Measurements from ENCODE around the gene ALOXE3.
"Not testable (repeated sequence)": the region's sequence is repeated elsewhere in the genome, so short reads cannot be mapped to it uniquely, and the experiment has no call there.

ALOXE3 gene

DNA sequence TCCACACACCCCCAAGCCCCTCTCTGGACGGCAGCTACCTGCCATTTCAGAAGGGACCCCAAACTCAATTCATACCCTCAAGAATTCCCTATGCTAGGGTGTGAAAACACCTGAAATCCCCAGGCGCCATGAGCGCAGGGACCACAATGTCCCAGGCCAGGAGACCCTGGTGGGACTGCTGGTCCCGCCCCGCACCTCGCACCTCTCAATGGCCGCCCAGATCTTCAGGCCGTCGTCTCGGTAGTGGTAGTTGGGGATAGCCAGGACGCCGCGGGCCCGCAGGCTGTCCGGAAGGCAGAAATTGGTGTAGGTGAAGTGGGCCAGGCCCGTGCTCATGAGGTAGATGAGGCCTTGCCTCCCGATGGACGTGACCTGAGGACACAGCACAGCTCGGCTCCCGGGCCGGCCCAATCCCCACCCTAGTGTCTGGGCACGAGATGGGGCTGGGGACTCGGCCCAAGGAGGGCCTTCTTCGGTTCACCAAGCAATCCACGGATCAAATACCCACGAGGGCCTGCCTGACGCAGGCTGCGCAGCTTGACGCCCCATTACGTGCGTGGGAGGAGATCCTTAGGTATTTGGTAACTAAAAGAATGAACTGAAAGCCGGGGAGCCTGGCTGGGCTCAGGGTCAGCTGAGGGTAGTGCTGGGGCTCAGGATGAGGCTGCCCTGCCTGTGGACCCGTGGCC, 9.2 kb downstream of the ALOXE3 start:
- Histone ChIP-seq H3K4me3 (ENCODE audit: severe bottlenecking) (no peak overlapping the region), H3K27me3 (ENCODE audit: insufficient read depth, poor library complexity, severe bottlenecking) (no peaks in the 10 kb centered on the region)
- TF ChIP-seq, protein P1, sequence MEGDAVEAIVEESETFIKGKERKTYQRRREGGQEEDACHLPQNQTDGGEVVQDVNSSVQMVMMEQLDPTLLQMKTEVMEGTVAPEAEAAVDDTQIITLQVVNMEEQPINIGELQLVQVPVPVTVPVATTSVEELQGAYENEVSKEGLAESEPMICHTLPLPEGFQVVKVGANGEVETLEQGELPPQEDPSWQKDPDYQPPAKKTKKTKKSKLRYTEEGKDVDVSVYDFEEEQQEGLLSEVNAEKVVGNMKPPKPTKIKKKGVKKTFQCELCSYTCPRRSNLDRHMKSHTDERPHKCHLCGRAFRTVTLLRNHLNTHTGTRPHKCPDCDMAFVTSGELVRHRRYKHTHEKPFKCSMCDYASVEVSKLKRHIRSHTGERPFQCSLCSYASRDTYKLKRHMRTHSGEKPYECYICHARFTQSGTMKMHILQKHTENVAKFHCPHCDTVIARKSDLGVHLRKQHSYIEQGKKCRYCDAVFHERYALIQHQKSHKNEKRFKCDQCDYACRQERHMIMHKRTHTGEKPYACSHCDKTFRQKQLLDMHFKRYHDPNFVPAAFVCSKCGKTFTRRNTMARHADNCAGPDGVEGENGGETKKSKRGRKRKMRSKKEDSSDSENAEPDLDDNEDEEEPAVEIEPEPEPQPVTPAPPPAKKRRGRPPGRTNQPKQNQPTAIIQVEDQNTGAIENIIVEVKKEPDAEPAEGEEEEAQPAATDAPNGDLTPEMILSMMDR (IDR thresholded peaks at IDR 0.05; ENCODE audit: poor library complexity, severe bottlenecking) = no peak

DNA sequence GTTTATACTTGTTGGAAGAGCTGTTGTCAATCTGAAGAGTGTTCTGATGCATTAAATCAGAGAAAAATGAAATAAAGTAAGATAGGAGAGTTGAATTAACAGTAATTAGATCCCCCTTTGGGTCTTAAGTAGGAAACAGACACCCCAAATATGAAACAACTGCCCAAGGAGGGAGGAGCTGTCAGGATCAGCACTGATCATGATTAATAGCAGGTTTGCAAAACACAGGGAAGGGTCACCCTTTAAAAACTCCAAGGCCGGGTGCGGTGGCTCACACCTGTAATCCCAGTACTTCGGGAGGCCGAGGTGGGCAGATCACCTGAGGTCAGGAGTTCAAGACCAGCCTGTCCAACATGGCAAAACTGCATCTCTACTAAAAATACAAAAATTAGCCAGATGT, 11.3 kb downstream of the ALOXE3 start:
- not testable (repeated sequence) for DNase-seq (ENCODE audit: low spot score); ATAC-seq (ENCODE audit: low read depth); H3K9me3 ChIP-seq (ENCODE audit: severe bottlenecking); H3K27ac ChIP-seq (ENCODE audit: poor library complexity, severe bottlenecking); H3K4me3 ChIP-seq (ENCODE audit: severe bottlenecking); H3K27me3 ChIP-seq (ENCODE audit: insufficient read depth, poor library complexity, severe bottlenecking); H3K36me3 ChIP-seq (ENCODE audit: low read depth)
- H3K4me1 ChIP-seq (ENCODE audit: insufficient read depth, poor library complexity, severe bottlenecking) = peaks cover 19% of the 10 kb centered on the region

More for the DNA sequence above, 9.2 kb downstream of the ALOXE3 start:
- ATAC-seq (ENCODE audit: low read depth) = no peak
- Histone ChIP-seq H3K27ac (ENCODE audit: poor library complexity, severe bottlenecking) (no peak overlapping the region), H3K4me1 (ENCODE audit: insufficient read depth, poor library complexity, severe bottlenecking) (peaks cover 11% of the 10 kb centered on the region), H3K9me3 (ENCODE audit: severe bottlenecking) (no peaks in the 10 kb centered on the region), H3K36me3 (ENCODE audit: low read depth) (no peaks in the 10 kb centered on the region)
- no peak for DNase-seq (ENCODE audit: low spot score)

DNA sequence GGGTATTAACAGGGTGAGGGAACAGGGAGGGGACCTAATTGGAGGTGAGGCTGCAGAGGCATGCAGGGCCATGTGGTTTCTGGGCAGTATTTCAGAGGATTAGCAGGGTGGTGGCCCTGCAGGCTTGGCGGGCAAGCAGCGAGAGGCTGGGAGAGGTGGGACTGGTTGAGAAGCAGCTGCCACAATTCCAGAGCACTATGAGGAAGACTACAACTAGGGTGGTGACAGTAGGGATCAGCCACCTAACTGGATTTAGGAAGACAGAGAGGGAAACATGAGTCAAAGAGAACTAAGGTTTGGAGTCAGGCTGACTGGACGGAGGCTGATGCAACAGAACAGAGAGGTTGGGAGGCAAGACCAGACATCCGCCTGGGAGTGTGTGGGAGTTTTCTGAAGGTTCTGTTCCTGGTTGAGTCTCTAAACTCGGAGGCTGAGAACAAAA, 12.3 kb downstream of the ALOXE3 start:
- Histone ChIP-seq H3K36me3 (ENCODE audit: low read depth) (no peaks in the 10 kb centered on the region), H3K4me3 (ENCODE audit: severe bottlenecking) (no peak overlapping the region), H3K27me3 (ENCODE audit: insufficient read depth, poor library complexity, severe bottlenecking) (no peaks in the 10 kb centered on the region), H3K9me3 (ENCODE audit: severe bottlenecking) (no peaks in the 10 kb centered on the region), H3K27ac (ENCODE audit: poor library complexity, severe bottlenecking) (no peak overlapping the region), H3K4me1 (ENCODE audit: insufficient read depth, poor library complexity, severe bottlenecking) (peaks cover 19% of the 10 kb centered on the region)
- TF ChIP-seq, protein P1 (IDR thresholded peaks at IDR 0.05; ENCODE audit: poor library complexity, severe bottlenecking) = no peak
- peak; percentile 56; the same call in 2 of the 3 replicates for ATAC-seq (ENCODE audit: low read depth)
- no peak for DNase-seq (ENCODE audit: low spot score)

DNA sequence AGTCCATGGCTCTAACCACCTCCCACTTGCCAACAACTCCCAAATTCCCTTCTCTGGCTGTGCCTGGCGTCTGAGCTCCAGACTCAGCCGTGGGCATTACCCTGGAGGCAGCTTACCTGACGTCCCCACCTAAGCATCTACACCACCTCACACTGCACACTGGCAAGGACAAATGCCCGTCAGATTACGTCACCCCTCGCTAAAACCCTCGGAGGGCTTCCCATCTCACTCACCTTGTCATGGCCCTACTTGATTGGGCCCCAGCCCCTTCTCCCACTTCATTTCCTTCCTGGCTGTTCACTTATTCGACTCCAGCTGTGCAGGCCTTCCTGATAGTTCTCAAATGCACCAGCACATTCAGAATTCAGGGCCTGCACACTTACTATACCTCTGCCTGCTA, 13.4 kb downstream of the ALOXE3 start:
- no peak for DNase-seq (ENCODE audit: low spot score)
- H3K4me3 ChIP-seq (ENCODE audit: severe bottlenecking) = no peak overlapping the region
- H3K9me3 ChIP-seq (ENCODE audit: severe bottlenecking) = no peaks in the 10 kb centered on the region
- H3K36me3 ChIP-seq (ENCODE audit: low read depth) = no peaks in the 10 kb centered on the region
- TF ChIP-seq, protein P1 (IDR thresholded peaks at IDR 0.05; ENCODE audit: poor library complexity, severe bottlenecking) = no peak
- peaks cover 19% of the 10 kb centered on the region for H3K4me1 ChIP-seq (ENCODE audit: insufficient read depth, poor library complexity, severe bottlenecking)
- ATAC-seq (ENCODE audit: low read depth) = no peak
- no peaks in the 10 kb centered on the region for H3K27me3 ChIP-seq (ENCODE audit: insufficient read depth, poor library complexity, severe bottlenecking)
- H3K27ac ChIP-seq (ENCODE audit: poor library complexity, severe bottlenecking) = no peak overlapping the region

DNA sequence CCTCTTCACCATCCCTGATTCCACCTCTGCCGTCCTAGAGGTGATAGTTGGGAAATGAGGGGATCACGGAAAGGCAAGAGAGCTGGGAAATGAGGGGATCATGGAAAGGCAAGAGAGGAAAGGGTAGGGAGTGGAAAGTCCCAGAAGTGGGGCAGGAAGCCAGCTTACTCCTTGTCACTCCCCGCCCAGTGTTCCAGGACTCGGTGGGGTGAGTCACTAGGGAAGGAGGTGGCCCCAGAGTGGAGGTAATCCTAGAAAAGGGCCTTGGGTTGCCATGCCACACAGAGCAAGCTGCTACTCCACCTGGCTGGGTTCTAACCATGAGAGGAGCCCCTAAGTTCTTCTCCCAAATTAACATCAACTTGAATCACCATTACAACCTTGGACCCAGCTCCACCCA, 14.8 kb downstream of the ALOXE3 start:
- ATAC-seq (ENCODE audit: low read depth) = peak; percentile 34; the same call in 1 of the 3 replicates
- TF ChIP-seq, protein P1 (IDR thresholded peaks at IDR 0.05; ENCODE audit: poor library complexity, severe bottlenecking) = no peak
- H3K36me3 ChIP-seq (ENCODE audit: low read depth) = no peaks in the 10 kb centered on the region
- no peaks in the 10 kb centered on the region for H3K9me3 ChIP-seq (ENCODE audit: severe bottlenecking)
- H3K27me3 ChIP-seq (ENCODE audit: insufficient read depth, poor library complexity, severe bottlenecking) = no peaks in the 10 kb centered on the region
- H3K4me3 ChIP-seq (ENCODE audit: severe bottlenecking) = no peak overlapping the region
- peaks cover 19% of the 10 kb centered on the region for H3K4me1 ChIP-seq (ENCODE audit: insufficient read depth, poor library complexity, severe bottlenecking)
- H3K27ac ChIP-seq (ENCODE audit: poor library complexity, severe bottlenecking) = no peak overlapping the region
- no peak for DNase-seq (ENCODE audit: low spot score)

Measured in RWPE2 (cell line).